ENCODE data around the gene SH3RF3.

Gene SH3RF3

GRCh38 chr2:109397893-109398292 lies 268.9 kb downstream of the SH3RF3 start:
- TF ChIP-seq MAX (IDR thresholded peaks at IDR 0.05; ENCODE audit: low read depth, low read length) (no peak), CTCF (IDR thresholded peaks at IDR 0.05; ENCODE audit: low read depth, low read length) (no peak), MYC (IDR thresholded peaks at IDR 0.05; ENCODE audit: low read depth, low read length) (no peak), POLR2A (IDR thresholded peaks at IDR 0.05; ENCODE audit: extremely low read depth, insufficient read length) (no peak)
- H3K4me3 ChIP-seq (ENCODE audit: low read depth, low read length), result no peak overlapping the region
- no peak for DNase-seq (ENCODE audit: low read depth)

- DNase-seq (ENCODE audit: low read depth), result no peak
- no peak overlapping the region for H3K4me3 ChIP-seq (ENCODE audit: low read depth, low read length)
- TF ChIP-seq POLR2A (IDR thresholded peaks at IDR 0.05; ENCODE audit: extremely low read depth, insufficient read length), result no peak
- no peak for TF ChIP-seq MYC (IDR thresholded peaks at IDR 0.05; ENCODE audit: low read depth, low read length)
- TF ChIP-seq CTCF (IDR thresholded peaks at IDR 0.05; ENCODE audit: low read depth, low read length), result no peak
- no peak for TF ChIP-seq MAX (IDR thresholded peaks at IDR 0.05; ENCODE audit: low read depth, low read length)
Measured at GRCh38 chr2:109398366-109399015, 269.5 kb downstream of the SH3RF3 start.

GRCh38 chr2:109399066-109399465 lies 270.1 kb downstream of the SH3RF3 start:
- no peak overlapping the region for H3K4me3 ChIP-seq (ENCODE audit: low read depth, low read length)
- DNase-seq (ENCODE audit: low read depth), result no peak
- TF ChIP-seq MYC (IDR thresholded peaks at IDR 0.05; ENCODE audit: low read depth, low read length), result no peak
- TF ChIP-seq MAX (IDR thresholded peaks at IDR 0.05; ENCODE audit: low read depth, low read length), result no peak
- no peak for TF ChIP-seq CTCF (IDR thresholded peaks at IDR 0.05; ENCODE audit: low read depth, low read length)
- TF ChIP-seq POLR2A (IDR thresholded peaks at IDR 0.05; ENCODE audit: extremely low read depth, insufficient read length), result no peak

GRCh38 chr2:109400102-109400501 lies 271.1 kb downstream of the SH3RF3 start:
- H3K4me3 ChIP-seq (ENCODE audit: low read depth, low read length), result no peak overlapping the region
- no peak for DNase-seq (ENCODE audit: low read depth)
- TF ChIP-seq CTCF (IDR thresholded peaks at IDR 0.05; ENCODE audit: low read depth, low read length) (no peak), MYC (IDR thresholded peaks at IDR 0.05; ENCODE audit: low read depth, low read length) (no peak), POLR2A (IDR thresholded peaks at IDR 0.05; ENCODE audit: extremely low read depth, insufficient read length) (no peak), MAX (IDR thresholded peaks at IDR 0.05; ENCODE audit: low read depth, low read length) (peak; percentile 26; the same call in 1 of the 2 replicates)

- no peak for DNase-seq (ENCODE audit: low read depth)
- TF ChIP-seq CTCF (IDR thresholded peaks at IDR 0.05; ENCODE audit: low read depth, low read length), result no peak
- TF ChIP-seq MAX (IDR thresholded peaks at IDR 0.05; ENCODE audit: low read depth, low read length), result no peak
- TF ChIP-seq POLR2A (IDR thresholded peaks at IDR 0.05; ENCODE audit: extremely low read depth, insufficient read length), result no peak
- TF ChIP-seq MYC (IDR thresholded peaks at IDR 0.05; ENCODE audit: low read depth, low read length), result no peak
- H3K4me3 ChIP-seq (ENCODE audit: low read depth, low read length), result no peak overlapping the region
Measured at GRCh38 chr2:109401370-109401769, 272.4 kb downstream of the SH3RF3 start.

Measured in NB4 (cell line).